ENCODE measurements around the gene PLAAT4. TPM values are rescaled to one million over a fixed set of nuclear protein-coding genes. Genes with fewer than 3 reads are reported as not detected.
A peak's percentile ranks its signal among the peaks of the same experiment; 100 is the strongest.
"Not testable (repeated sequence)": the region's sequence is repeated elsewhere in the genome, so short reads cannot be mapped to it uniquely, and the experiment has no call there.

The PLAAT4 gene
- total and polyA plus RNA-seq, 4 experiments from 2014 or later: 152 to 416 (median 277) TPM

DNA sequence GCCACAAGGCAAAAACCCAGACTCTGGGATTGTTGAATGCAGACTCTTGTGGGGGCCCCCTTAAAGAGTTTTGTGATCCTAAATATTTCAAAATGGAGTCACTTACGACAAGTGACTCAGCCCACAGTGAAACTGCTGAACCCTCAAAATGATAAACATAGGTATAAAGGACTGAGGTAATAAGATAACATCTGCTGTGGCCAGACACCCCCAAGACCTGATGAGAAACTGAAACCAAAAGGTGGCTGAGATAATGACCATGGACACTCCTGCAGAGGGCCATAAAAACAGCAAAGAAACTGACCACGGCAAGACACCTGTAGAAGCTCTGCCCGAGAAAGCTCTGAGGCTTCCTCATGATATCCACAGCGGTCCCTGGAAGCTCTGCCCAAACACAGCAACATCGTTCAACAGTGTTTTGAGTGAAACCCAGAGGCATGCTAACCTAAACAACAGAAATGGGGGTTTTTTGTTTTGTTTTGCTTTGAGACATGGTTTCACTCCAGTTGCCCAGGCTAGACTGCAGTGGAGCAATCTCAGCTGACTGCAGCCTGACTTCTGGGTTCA is 1.6 kb upstream of the PLAAT4 start:
- H3K27ac ChIP-seq (ENCODE audit: low read depth, low read length): peak overlapping the region; percentile 77
- Mint-ChIP-seq H3K4me3 (peak overlapping the region; percentile 73 to 99 (median 96)), H3K4me1 (peaks cover 63 to 95% (median 81%) of the 10 kb centered on the region in 4 donors), H3K36me3 (peaks cover 6 to 29% of the 10 kb centered on the region in 2 donors), H3K9me3 (peaks cover 0 to 1% (median 0%) of the 10 kb centered on the region in 8 donors), H3K27me3 (no peaks in the 10 kb centered on the region), H3K27ac (peak overlapping the region; percentile 96 to 99 (median 98))
- CTCF ChIA-PET (ENCODE audit: partially characterized antibody): interaction anchor here (3.5 kb wide), 1 partner anchor 56 kb away, joined by 13 read pairs; no protein-coding TSS in a partner anchor
- no peaks in the 10 kb centered on the region for H3K9me3 ChIP-seq (ENCODE audit: control insufficient read depth in 1 of 2, low read length in 2 of 2)
- H3K4me3 ChIP-seq (ENCODE audit: low read length in 2 of 2): peak overlapping the region in 1 of 2 donors; percentile 83
- intact Hi-C loops (cut with micrococcal nuclease): loop anchor here (5.0 kb wide), 3 partner anchors 58 to 102 kb away; partner anchors contain the start of gene PLAAT3
- DNase-seq: peak in 4 of 5 donors; percentile 32 to 66 (median 42)
- H3K4me1 ChIP-seq (ENCODE audit: insufficient read depth, low read length): peaks cover 86% of the 10 kb centered on the region
- no peaks in the 10 kb centered on the region for H3K27me3 ChIP-seq (ENCODE audit: insufficient read depth, low read length)
- POLR2A ChIA-PET (ENCODE audit: partially characterized antibody): interaction anchor here (1.2 to 8.4 kb wide), 5 partner anchors 10 to 33 kb away, joined by 3 to 132 read pairs (median 8); no protein-coding TSS in a partner anchor
- H3K36me3 ChIP-seq (ENCODE audit: insufficient read depth, low read length): peaks cover under 1% of the 10 kb centered on the region

DNA sequence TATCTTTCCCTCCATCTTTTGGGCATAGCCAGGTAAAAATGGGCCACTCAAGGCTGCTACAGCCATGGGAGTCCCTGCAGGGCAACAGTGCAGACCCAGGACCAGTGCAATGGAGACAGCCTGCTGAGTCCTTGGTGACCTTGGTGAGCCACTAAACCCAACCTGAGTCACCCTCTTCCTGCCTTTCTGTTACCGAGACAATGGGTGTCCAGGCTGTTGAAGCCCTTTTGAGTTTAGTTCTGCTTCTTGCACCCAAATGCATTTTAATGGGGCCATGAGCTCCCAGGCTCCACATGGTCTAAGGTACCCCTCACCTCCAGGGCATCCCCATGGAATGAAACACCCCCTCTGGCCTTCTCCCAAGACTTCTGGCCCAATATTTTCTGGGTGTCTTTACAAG is 874 bp upstream of the PLAAT4 start:
- H3K27ac Mint-ChIP-seq: peak overlapping the region; percentile 96 to 99 (median 98)
- Histone ChIP-seq H3K36me3 (ENCODE audit: insufficient read depth, low read length) (peaks cover 4% of the 10 kb centered on the region), H3K27ac (ENCODE audit: low read depth, low read length) (peak overlapping the region; percentile 77), H3K4me3 (ENCODE audit: low read length in 2 of 2) (peak overlapping the region; percentile 47 to 83), H3K4me1 (ENCODE audit: insufficient read depth, low read length) (peaks cover 91% of the 10 kb centered on the region), H3K9me3 (ENCODE audit: control insufficient read depth in 1 of 2, low read length in 2 of 2) (no peaks in the 10 kb centered on the region), H3K27me3 (ENCODE audit: insufficient read depth, low read length) (no peaks in the 10 kb centered on the region)
- peak in 2 of 5 donors; percentile 28 to 70 for DNase-seq
- CTCF ChIA-PET (ENCODE audit: partially characterized antibody): interaction anchor here (1.9 to 3.6 kb wide), 5 partner anchors 16 to 100 kb away, joined by 8 to 23 read pairs (median 13); partner anchors contain the start of gene PLAAT5
- H3K4me3 Mint-ChIP-seq: peak overlapping the region; percentile 95 to 99 (median 96)
- peaks cover 10 to 36% of the 10 kb centered on the region in 2 donors for H3K36me3 Mint-ChIP-seq
- POLR2A ChIA-PET (ENCODE audit: partially characterized antibody): interaction anchor here (1.0 to 8.4 kb wide), 14 partner anchors 10 to 137 kb away, joined by 3 to 132 read pairs (median 10); partner anchors contain the start of genes PLAAT2, PLAAT3 and PLAAT5
- H3K9me3 Mint-ChIP-seq: peaks cover 0 to 1% (median 0%) of the 10 kb centered on the region in 8 donors
- no peaks in the 10 kb centered on the region for H3K27me3 Mint-ChIP-seq
- intact Hi-C loops (cut with micrococcal nuclease): loop anchor here (2.0 to 5.0 kb wide), 5 partner anchors 17 to 102 kb away; partner anchors contain the start of gene PLAAT3
- peaks cover 67 to 99% (median 83%) of the 10 kb centered on the region in 4 donors for H3K4me1 Mint-ChIP-seq

DNA sequence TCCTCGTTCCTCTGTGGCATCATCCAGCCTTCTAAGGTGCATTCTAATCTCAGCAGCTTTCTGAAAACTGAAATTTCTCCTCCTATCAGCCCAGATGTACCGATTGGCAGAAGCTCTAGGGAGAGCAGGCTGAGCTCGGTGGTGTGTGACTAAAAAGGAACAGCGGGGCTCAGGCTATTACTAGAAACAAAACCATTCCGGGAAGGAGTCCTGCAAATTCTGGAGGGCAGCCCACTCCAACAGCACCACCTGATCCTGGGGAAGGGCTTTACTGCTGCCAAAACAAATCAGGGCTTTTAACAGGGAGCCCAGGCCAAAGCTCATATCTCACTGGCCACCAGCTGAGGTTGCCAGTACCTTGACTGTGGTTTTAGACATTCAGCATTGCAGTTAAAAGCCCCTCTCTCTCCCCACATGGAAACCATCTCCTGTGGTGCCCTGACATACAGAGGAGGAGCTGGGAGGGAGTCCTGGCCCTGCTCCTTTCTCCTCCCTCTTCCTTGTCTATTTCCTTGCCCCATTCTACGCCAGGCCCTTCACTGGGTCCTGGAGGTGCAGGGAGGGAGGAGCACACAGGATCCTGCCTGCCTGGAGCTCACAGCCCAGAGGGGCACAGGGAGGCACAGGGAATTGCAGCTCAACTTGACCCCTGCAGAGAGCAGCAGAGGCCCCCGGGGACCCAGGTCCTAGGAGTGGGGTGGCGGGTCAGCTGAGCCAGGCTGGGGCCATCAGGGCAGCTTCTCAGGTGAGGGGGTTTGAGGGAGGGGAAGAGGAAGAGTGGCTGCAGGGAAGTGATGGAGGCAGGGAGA is 889 bp downstream of the PLAAT4 start:
- Mint-ChIP-seq H3K9me3 (peaks cover 0 to 1% (median 0%) of the 10 kb centered on the region in 8 donors), H3K36me3 (peaks cover 12 to 45% of the 10 kb centered on the region in 2 donors), H3K27ac (peak overlapping the region; percentile 96 to 99 (median 98)), H3K4me1 (peaks cover 63 to 96% (median 81%) of the 10 kb centered on the region in 4 donors), H3K27me3 (no peaks in the 10 kb centered on the region), H3K4me3 (peak overlapping the region; percentile 95 to 99 (median 96))
- Histone ChIP-seq H3K9me3 (ENCODE audit: control insufficient read depth in 1 of 2, low read length in 2 of 2) (no peaks in the 10 kb centered on the region), H3K27ac (ENCODE audit: low read depth, low read length) (peak overlapping the region; percentile 77), H3K4me1 (ENCODE audit: insufficient read depth, low read length) (peaks cover 92% of the 10 kb centered on the region), H3K27me3 (ENCODE audit: insufficient read depth, low read length) (no peaks in the 10 kb centered on the region), H3K36me3 (ENCODE audit: insufficient read depth, low read length) (peaks cover 4% of the 10 kb centered on the region), H3K4me3 (ENCODE audit: low read length in 2 of 2) (peak overlapping the region; percentile 83 to 89)
- peak in 3 of 5 donors; percentile 16 to 22 (median 19) for DNase-seq
- POLR2A ChIA-PET (ENCODE audit: partially characterized antibody): interaction anchor here (0.9 to 8.4 kb wide), 23 partner anchors 8 to 1207 kb away, joined by 3 to 132 read pairs (median 8); partner anchors contain the start of genes PLAAT2, PLAAT3, PLAAT5 and RASGRP2
- intact Hi-C loops (cut with micrococcal nuclease): loop anchor here (2.0 to 5.0 kb wide), 5 partner anchors 15 to 100 kb away; partner anchors contain the start of gene PLAAT3
- CTCF ChIA-PET (ENCODE audit: partially characterized antibody): interaction anchor here (1.0 to 3.6 kb wide), 19 partner anchors 8 to 101 kb away, joined by 3 to 23 read pairs (median 5); partner anchors contain the start of gene PLAAT5

DNA sequence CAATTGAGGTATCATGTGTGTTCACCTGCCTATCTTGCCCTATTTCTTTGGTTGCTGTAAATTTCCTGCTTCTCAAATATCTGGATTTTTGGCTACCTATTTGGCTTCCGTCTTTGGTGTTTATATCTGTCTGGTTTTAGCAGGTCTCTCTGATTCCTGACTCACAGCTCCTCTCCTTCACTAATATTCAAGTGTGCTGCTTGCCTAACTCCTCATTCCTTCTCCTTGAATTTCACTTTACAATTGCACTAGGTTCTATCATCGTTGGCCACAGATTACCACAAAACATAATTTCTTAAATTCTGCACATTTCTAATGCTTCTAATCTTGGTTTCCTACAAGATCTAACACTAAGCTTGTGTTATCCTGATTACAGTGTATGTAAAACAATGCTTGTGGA is 5.9 kb downstream of the PLAAT4 start:
- peaks cover 47 to 83% of the 10 kb centered on the region in 2 donors for H3K36me3 Mint-ChIP-seq

DNA sequence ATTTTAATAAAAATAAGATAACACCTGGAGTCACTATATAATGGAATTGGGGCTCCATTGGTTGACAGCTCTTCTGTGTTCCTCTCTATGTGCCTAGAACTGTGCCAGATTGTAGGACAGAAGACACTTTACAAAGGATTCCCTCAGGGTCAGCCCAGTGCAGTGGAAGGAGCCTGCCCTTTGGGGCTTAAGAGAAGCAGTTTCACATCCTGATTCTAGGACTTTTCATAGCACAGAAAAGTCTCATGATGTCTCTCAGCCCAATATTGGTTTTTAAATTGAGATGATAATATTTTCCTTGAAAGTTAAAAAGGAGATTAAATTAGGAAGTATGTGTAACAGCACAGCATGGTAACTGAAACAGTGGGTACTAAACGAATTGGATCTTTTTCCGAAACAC is 7.1 kb downstream of the PLAAT4 start:
- H3K36me3 ChIP-seq (ENCODE audit: insufficient read depth, low read length): peaks cover 39% of the 10 kb centered on the region

More for the DNA sequence above, 5.9 kb downstream of the PLAAT4 start:
- H3K9me3 Mint-ChIP-seq; DNase-seq; H3K4me3 ChIP-seq (ENCODE audit: low read length in 2 of 2); H3K9me3 ChIP-seq (ENCODE audit: control insufficient read depth in 1 of 2, low read length in 2 of 2); H3K27me3 ChIP-seq (ENCODE audit: insufficient read depth, low read length); CTCF ChIA-PET (ENCODE audit: partially characterized antibody); intact Hi-C loops (cut with micrococcal nuclease); H3K27ac ChIP-seq (ENCODE audit: low read depth, low read length); H3K27me3 Mint-ChIP-seq: not testable (repeated sequence)
- POLR2A ChIA-PET (ENCODE audit: partially characterized antibody): interaction anchor here (0.6 to 5.6 kb wide), 5 partner anchors 10 to 728 kb away, joined by 3 to 25 read pairs (median 3); no protein-coding TSS in a partner anchor
- H3K4me1 Mint-ChIP-seq: peaks cover 38 to 69% (median 56%) of the 10 kb centered on the region in 4 donors
- Histone ChIP-seq H3K36me3 (ENCODE audit: insufficient read depth, low read length) (peaks cover 39% of the 10 kb centered on the region), H3K4me1 (ENCODE audit: insufficient read depth, low read length) (peaks cover 61% of the 10 kb centered on the region)
- peak overlapping the region in 4 of 8 donors; percentile 0 to 11 (median 5) for H3K4me3 Mint-ChIP-seq
- H3K27ac Mint-ChIP-seq: peak overlapping the region in 6 of 7 donors; percentile 0 to 74 (median 32)

DNA sequence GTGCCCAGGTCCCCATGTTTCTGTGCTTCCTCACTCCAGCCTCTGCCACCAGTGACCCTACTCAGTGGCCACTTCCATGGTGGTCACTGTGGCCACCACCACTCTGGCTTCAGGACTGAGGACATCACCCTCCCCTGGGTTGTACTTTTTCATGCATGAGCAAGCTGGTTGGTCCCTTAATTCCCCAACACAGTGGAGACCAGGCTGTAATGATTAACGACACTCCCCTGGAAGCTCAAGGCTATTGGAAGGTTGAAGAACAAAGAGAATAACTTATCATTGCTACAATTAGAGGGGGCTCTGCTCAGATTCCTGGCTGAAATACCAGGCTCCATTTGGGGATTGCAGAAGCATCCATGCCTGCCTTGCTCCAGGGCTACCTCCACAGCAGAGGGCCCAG is 10.5 kb downstream of the PLAAT4 start:
- Mint-ChIP-seq H3K36me3 (peaks cover 41 to 54% of the 10 kb centered on the region in 2 donors), H3K9me3 (no peaks in the 10 kb centered on the region), H3K4me1 (peaks cover 27 to 49% (median 39%) of the 10 kb centered on the region in 4 donors), H3K27ac (peak overlapping the region in 5 of 7 donors; percentile 48 to 68 (median 55)), H3K27me3 (no peaks in the 10 kb centered on the region), H3K4me3 (no peak overlapping the region)
- Histone ChIP-seq H3K27me3 (ENCODE audit: insufficient read depth, low read length) (no peaks in the 10 kb centered on the region), H3K4me1 (ENCODE audit: insufficient read depth, low read length) (peaks cover 25% of the 10 kb centered on the region), H3K4me3 (ENCODE audit: low read length in 2 of 2) (no peak overlapping the region), H3K36me3 (ENCODE audit: insufficient read depth, low read length) (peaks cover 35% of the 10 kb centered on the region), H3K27ac (ENCODE audit: low read depth, low read length) (no peak overlapping the region), H3K9me3 (ENCODE audit: control insufficient read depth in 1 of 2, low read length in 2 of 2) (no peaks in the 10 kb centered on the region)
- POLR2A ChIA-PET (ENCODE audit: partially characterized antibody): interaction anchor here (3.0 to 5.6 kb wide), 2 partner anchors 10 to 15 kb away, joined by 12 to 25 read pairs; partner anchors contain the start of gene PLAAT4
- no peak for DNase-seq
- CTCF ChIA-PET (ENCODE audit: partially characterized antibody): no interaction called here
- intact Hi-C loops (cut with micrococcal nuclease): no loop called here

More for the DNA sequence above, 7.1 kb downstream of the PLAAT4 start:
- Histone ChIP-seq H3K4me3 (ENCODE audit: low read length in 2 of 2) (no peak overlapping the region), H3K27me3 (ENCODE audit: insufficient read depth, low read length) (no peaks in the 10 kb centered on the region), H3K27ac (ENCODE audit: low read depth, low read length) (no peak overlapping the region), H3K4me1 (ENCODE audit: insufficient read depth, low read length) (peaks cover 49% of the 10 kb centered on the region), H3K9me3 (ENCODE audit: control insufficient read depth in 1 of 2, low read length in 2 of 2) (no peaks in the 10 kb centered on the region)
- no peaks in the 10 kb centered on the region for H3K9me3 Mint-ChIP-seq
- no peak overlapping the region for H3K4me3 Mint-ChIP-seq
- ChIA-PET POLR2A (ENCODE audit: partially characterized antibody) (interaction anchor here (1.1 to 5.6 kb wide), 3 partner anchors 10 to 23 kb away, joined by 3 to 25 read pairs (median 3); no protein-coding TSS in a partner anchor), CTCF (ENCODE audit: partially characterized antibody) (interaction anchor here (0.9 to 1.9 kb wide), 3 partner anchors 11 to 95 kb away, joined by 3 to 6 read pairs (median 4); no protein-coding TSS in a partner anchor)
- H3K36me3 Mint-ChIP-seq: peaks cover 51 to 76% of the 10 kb centered on the region in 2 donors
- intact Hi-C loops (cut with micrococcal nuclease): no loop called here
- peaks cover 29 to 56% (median 44%) of the 10 kb centered on the region in 4 donors for H3K4me1 Mint-ChIP-seq
- H3K27me3 Mint-ChIP-seq: no peaks in the 10 kb centered on the region
- peak overlapping the region in 5 of 7 donors; percentile 45 to 81 (median 71) for H3K27ac Mint-ChIP-seq
- no peak for DNase-seq
